ENCODE results near the gene RAPH1. TPM values are rescaled to one million over a fixed set of nuclear protein-coding genes. Genes with fewer than 3 reads are reported as not detected.

RAPH1 gene
- total RNA-seq, 1 experiment from 2014 or later: 7.0 TPM

DNA sequence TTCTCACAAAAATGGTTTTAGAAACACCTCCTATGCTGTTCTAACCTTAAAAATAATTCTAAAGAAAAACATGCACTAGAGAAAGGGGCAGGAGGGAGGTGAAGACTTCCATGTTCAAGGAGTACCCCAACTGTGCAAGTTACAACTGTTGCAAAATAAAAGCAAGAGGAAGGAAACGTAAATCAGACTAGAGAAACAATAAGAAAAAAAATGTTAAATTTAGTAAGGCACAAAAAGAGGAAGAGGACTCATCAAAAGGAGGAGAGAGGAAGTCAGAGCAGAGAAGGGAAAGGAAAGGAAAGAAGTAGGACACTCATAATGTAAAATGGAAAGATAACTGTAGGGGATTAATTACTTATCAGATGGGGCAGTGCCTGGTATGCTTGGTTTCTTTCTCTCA is 34.1 kb downstream of the RAPH1 start:
- Histone ChIP-seq H3K36me3 (ENCODE audit: low read depth, low read length) (no peaks in the 10 kb centered on the region; the same call in 1 of the 2 replicates), H3K9me3 (ENCODE audit: low read length) (no peaks in the 10 kb centered on the region), H4K20me1 (ENCODE audit: low read length) (no peaks in the 10 kb centered on the region), H3F3A (ENCODE audit: low read length, unreplicated experiment) (no peaks in the 10 kb centered on the region), H3K9ac (ENCODE audit: low read length) (no peak overlapping the region), H3K4me1 (ENCODE audit: insufficient read depth, low read length) (no peaks in the 10 kb centered on the region; the same call in 1 of the 2 replicates), H3K27ac (ENCODE audit: low read length) (no peak overlapping the region), H3K4me3 (ENCODE audit: low read length) (no peak overlapping the region), H3K4me2 (ENCODE audit: low read length) (no peak overlapping the region), H3K27me3 (ENCODE audit: low read length) (no peaks in the 10 kb centered on the region), H2AFZ (ENCODE audit: low read length) (no peak overlapping the region), H3K9me2 (replicated peaks; ENCODE audit: low read length) (no peaks in the 10 kb centered on the region), H3K79me2 (ENCODE audit: low read length) (peaks cover 25% of the 10 kb centered on the region; the same call in 1 of the 2 replicates)
- ChIA-PET CTCF (no interaction called here), POLR2A (ENCODE audit: unreplicated experiment) (no interaction called here)
- intact Hi-C loops (cut with micrococcal nuclease): no loop called here
- TF ChIP-seq EZH2phosphoT487 (IDR thresholded peaks at IDR 0.05; ENCODE audit: borderline replicate concordance, low read length) (no peak), EZH2 (IDR thresholded peaks at IDR 0.05; ENCODE audit: low read length, unreplicated experiment) (no peak)
- TF ChIP-seq, protein P1, sequence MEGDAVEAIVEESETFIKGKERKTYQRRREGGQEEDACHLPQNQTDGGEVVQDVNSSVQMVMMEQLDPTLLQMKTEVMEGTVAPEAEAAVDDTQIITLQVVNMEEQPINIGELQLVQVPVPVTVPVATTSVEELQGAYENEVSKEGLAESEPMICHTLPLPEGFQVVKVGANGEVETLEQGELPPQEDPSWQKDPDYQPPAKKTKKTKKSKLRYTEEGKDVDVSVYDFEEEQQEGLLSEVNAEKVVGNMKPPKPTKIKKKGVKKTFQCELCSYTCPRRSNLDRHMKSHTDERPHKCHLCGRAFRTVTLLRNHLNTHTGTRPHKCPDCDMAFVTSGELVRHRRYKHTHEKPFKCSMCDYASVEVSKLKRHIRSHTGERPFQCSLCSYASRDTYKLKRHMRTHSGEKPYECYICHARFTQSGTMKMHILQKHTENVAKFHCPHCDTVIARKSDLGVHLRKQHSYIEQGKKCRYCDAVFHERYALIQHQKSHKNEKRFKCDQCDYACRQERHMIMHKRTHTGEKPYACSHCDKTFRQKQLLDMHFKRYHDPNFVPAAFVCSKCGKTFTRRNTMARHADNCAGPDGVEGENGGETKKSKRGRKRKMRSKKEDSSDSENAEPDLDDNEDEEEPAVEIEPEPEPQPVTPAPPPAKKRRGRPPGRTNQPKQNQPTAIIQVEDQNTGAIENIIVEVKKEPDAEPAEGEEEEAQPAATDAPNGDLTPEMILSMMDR (conservative IDR thresholded peaks at IDR 0.05; ENCODE audit: low read depth, low read length): no peak
- DNase-seq: no peak
- BruUV-seq (replicated peaks): no TSS peak
- no peak for ATAC-seq

DNA sequence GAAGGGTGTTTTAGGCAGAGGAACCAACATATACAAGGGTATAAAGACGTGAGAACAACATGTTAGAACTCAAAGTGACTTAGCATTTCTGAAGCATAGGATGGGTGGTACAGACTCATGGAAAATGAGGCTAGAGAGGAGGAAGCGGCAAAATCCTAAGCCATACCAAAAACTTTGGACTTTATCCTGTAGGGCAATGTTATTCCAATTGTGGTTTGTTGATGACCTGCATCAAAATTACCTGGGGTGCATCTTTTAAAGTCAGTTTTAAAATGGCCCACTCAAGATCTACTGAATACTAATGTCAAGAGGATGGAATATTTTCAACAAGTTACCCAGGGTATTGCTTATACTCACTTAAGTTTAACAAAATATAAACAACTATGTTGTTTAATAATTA is 34.8 kb downstream of the RAPH1 start:
- 0 out of 2 replicates have a peak, but pooled peaks cover 19% of the 10 kb centered on the region for H3K79me2 ChIP-seq (ENCODE audit: low read length)
- DNase-seq (no peak), ATAC-seq (no peak)
- no peak overlapping the region for H3K27ac ChIP-seq (ENCODE audit: low read length)
- H3K9me3 ChIP-seq (ENCODE audit: low read length): no peaks in the 10 kb centered on the region
- intact Hi-C loops (cut with micrococcal nuclease): no loop called here
- no peaks in the 10 kb centered on the region for H3F3A ChIP-seq (ENCODE audit: low read length, unreplicated experiment)
- no peaks in the 10 kb centered on the region; the same call in 1 of the 2 replicates for H3K36me3 ChIP-seq (ENCODE audit: low read depth, low read length)
- no peak overlapping the region for H3K9ac ChIP-seq (ENCODE audit: low read length)
- H3K27me3 ChIP-seq (ENCODE audit: low read length): no peaks in the 10 kb centered on the region
- H3K4me2 ChIP-seq (ENCODE audit: low read length): no peak overlapping the region
- no peak overlapping the region for H2AFZ ChIP-seq (ENCODE audit: low read length)
- H3K4me1 ChIP-seq (ENCODE audit: insufficient read depth, low read length): no peaks in the 10 kb centered on the region; the same call in 1 of the 2 replicates
- no peak overlapping the region for H3K4me3 ChIP-seq (ENCODE audit: low read length)
- TF ChIP-seq EZH2phosphoT487 (IDR thresholded peaks at IDR 0.05; ENCODE audit: borderline replicate concordance, low read length) (no peak), EZH2 (IDR thresholded peaks at IDR 0.05; ENCODE audit: low read length, unreplicated experiment) (no peak)
- TF ChIP-seq, protein P1 (conservative IDR thresholded peaks at IDR 0.05; ENCODE audit: low read depth, low read length): no peak
- no TSS peak for BruUV-seq (replicated peaks)
- CTCF ChIA-PET: no interaction called here
- H4K20me1 ChIP-seq (ENCODE audit: low read length): no peaks in the 10 kb centered on the region
- no peaks in the 10 kb centered on the region for H3K9me2 ChIP-seq (replicated peaks; ENCODE audit: low read length)
- POLR2A ChIA-PET (ENCODE audit: unreplicated experiment): no interaction called here

DNA sequence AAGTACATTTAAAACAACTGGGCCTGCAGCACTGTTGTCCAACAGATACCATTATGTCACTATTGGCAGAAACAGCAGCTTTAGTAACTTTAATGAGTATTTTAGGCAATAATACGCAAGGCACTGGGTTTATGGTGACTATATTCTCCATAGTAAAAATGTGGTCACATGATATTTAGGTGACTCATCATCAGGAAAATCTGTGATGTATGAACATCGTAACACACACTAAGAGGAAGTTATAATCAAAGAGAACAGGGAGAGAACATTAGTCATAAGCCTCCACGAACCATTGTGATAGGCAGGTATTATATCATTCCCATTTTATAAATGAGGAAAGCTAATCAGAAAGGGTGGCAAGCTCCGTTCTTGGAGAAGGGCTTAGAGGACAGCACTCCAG is 36.9 kb downstream of the RAPH1 start:
- no peak overlapping the region for H3K9ac ChIP-seq (ENCODE audit: low read length)
- 0 out of 2 replicates have a peak overlapping the region, but pooled peaks have one; percentile 19 for H3K27ac ChIP-seq (ENCODE audit: low read length)
- no peak overlapping the region for H3K4me2 ChIP-seq (ENCODE audit: low read length)
- H3K79me2 ChIP-seq (ENCODE audit: low read length): 0 out of 2 replicates have a peak, but pooled peaks cover 19% of the 10 kb centered on the region
- peaks cover 3% of the 10 kb centered on the region for H3F3A ChIP-seq (ENCODE audit: low read length, unreplicated experiment)
- no peaks in the 10 kb centered on the region for H3K9me2 ChIP-seq (replicated peaks; ENCODE audit: low read length)
- POLR2A ChIA-PET (ENCODE audit: unreplicated experiment): no interaction called here
- intact Hi-C loops (cut with micrococcal nuclease): no loop called here
- DNase-seq: peak; percentile 69
- H3K9me3 ChIP-seq (ENCODE audit: low read length): no peaks in the 10 kb centered on the region
- no peak overlapping the region for H3K4me3 ChIP-seq (ENCODE audit: low read length)
- peaks cover 5% of the 10 kb centered on the region for H3K4me1 ChIP-seq (ENCODE audit: insufficient read depth, low read length)
- no peaks in the 10 kb centered on the region for H3K36me3 ChIP-seq (ENCODE audit: low read depth, low read length)
- BruUV-seq (replicated peaks): no TSS peak
- H3K27me3 ChIP-seq (ENCODE audit: low read length): no peaks in the 10 kb centered on the region
- TF ChIP-seq EZH2 (IDR thresholded peaks at IDR 0.05; ENCODE audit: low read length, unreplicated experiment) (no peak), EZH2phosphoT487 (IDR thresholded peaks at IDR 0.05; ENCODE audit: borderline replicate concordance, low read length) (no peak)
- TF ChIP-seq, protein P1 (conservative IDR thresholded peaks at IDR 0.05; ENCODE audit: low read depth, low read length): no peak
- CTCF ChIA-PET: no interaction called here
- no peak overlapping the region for H2AFZ ChIP-seq (ENCODE audit: low read length)
- ATAC-seq: peak; percentile 87
- H4K20me1 ChIP-seq (ENCODE audit: low read length): no peaks in the 10 kb centered on the region
